HepG2 (cell line): ENCODE data around the gene DTNB. TPM values are rescaled to one million over a fixed set of nuclear protein-coding genes. Genes with fewer than 3 reads are reported as not detected.

Experiments used
- ATAC-seq: fragments of 200-7000 bp; cut with Tn5 transposase; 3 replicates; pipeline ENCODE4 v1.9.1; 2020; ENCODE audit warnings: mild to moderate bottlenecking, moderate library complexity
- BruUV-seq: library from RNA; stranded (reverse); fragments of 400-500 nt; replicated peaks from 2 replicates; lab custom pipeline; 2021; lab: Mats Ljungman, UMichigan
- CTCF ChIA-PET: fragments of 300-600 bp; formaldehyde crosslinking; extraction: SDS; loops from one replicate; lab custom pipeline; 2021; ENCODE audit warnings: low total read pairs, inconsistent platforms, low intra/inter-chr PET ratio; lab: Yijun Ruan, JAX
- POLR2A ChIA-PET: fragments of 350-600 bp; sonication (Branson Sonifier 250); formaldehyde crosslinking; loops from one replicate; lab custom pipeline; 2020; ENCODE audit warnings: antibody characterized with exemption, inconsistent platforms; lab: Yijun Ruan, JAX
- DNase-seq: peaks from one replicate; pipeline ENCODE4 v3.0.0-alpha.2; 2015; ENCODE audit warnings: low spot score
- FAIRE-seq: peaks from 3 replicates; lab custom pipeline; 2011; peaks lifted over from hg19 to GRCh38; lab: Jason Lieb, UNC
- H2AFZ ChIP-seq: one replicate; pipeline ENCODE4 v1.6.1; 2011; ENCODE audit warnings: low read length, inconsistent platforms
- H3K27ac ChIP-seq: fragments of 300-600 bp; 3 replicates; pipeline ENCODE4 v1.8.0; 2011; ENCODE audit warnings: mixed run types, mild to moderate bottlenecking, mixed read lengths, low read length, inconsistent platforms; ENCODE audit not compliant: insufficient read depth; ENCODE audit errors: extremely low read length
- H3K27me3 ChIP-seq, 2 experiments: fragments of 200-600 bp in 1 of 2; 2 replicates in 1 of 2; 3 replicates in 1 of 2; pipeline versions ENCODE4 v1.6.0 to v1.8.0; 2011; ENCODE audit warnings: low read length in 2 of 2, mild to moderate bottlenecking in 2 of 2, moderate library complexity in 2 of 2, inconsistent platforms in 1 of 2; ENCODE audit not compliant: insufficient read depth in 2 of 2, control insufficient read depth in 1 of 2
- H3K36me3 ChIP-seq, 2 experiments: fragments of 200-600 bp in 1 of 2; replicated peaks in 1 of 2; 2 replicates in 1 of 2; 3 replicates in 1 of 2; pipeline versions ENCODE4 v1.5.1 to v1.8.0; 2011; ENCODE audit warnings: low read length in 2 of 2, inconsistent platforms in 1 of 2; ENCODE audit not compliant: insufficient read depth in 2 of 2, control insufficient read depth in 1 of 2
- H3K4me1 ChIP-seq: 2 replicates; pipeline ENCODE4 v1.5.1; 2012; ENCODE audit warnings: low read length, inconsistent platforms; ENCODE audit not compliant: insufficient read depth
- H3K4me2 ChIP-seq: 2 replicates; pipeline ENCODE4 v1.6.0; 2011; ENCODE audit warnings: low read depth, low read length, inconsistent platforms
- H3K4me3 ChIP-seq, 3 experiments: fragments of 200-600 bp in 1 of 3; sonication (generic), shearing (Covaris generic) in 1 of 3; replicated peaks in 1 of 3; 2 replicates each; pipeline ENCODE4 v1.5.1; 2011 to 2016; ENCODE audit warnings: low read length in 3 of 3, inconsistent platforms in 2 of 3, low read depth in 2 of 3, mild to moderate bottlenecking in 2 of 3, control low read depth in 1 of 3, mixed read lengths in 1 of 3; ENCODE audit not compliant: insufficient read depth in 1 of 3
- H3K79me2 ChIP-seq: one replicate; pipeline ENCODE4 v1.6.1; 2011; ENCODE audit warnings: low read length, inconsistent platforms; ENCODE audit not compliant: insufficient read depth
- H3K9ac ChIP-seq: 2 replicates; pipeline ENCODE4 v1.6.0; 2011; ENCODE audit warnings: mild to moderate bottlenecking, low read depth, low read length, inconsistent platforms; ENCODE audit not compliant: insufficient read depth
- H3K9me3 ChIP-seq: 2 replicates; pipeline ENCODE4 v1.5.1; 2012; ENCODE audit warnings: mild to moderate bottlenecking, low read length
- H4K20me1 ChIP-seq: 2 replicates; pipeline ENCODE4 v1.6.0; 2011; ENCODE audit warnings: inconsistent platforms, mild to moderate bottlenecking, low read length, moderate library complexity; ENCODE audit not compliant: insufficient read depth
- ADNP ChIP-seq: sonication (generic); formaldehyde crosslinking; IDR thresholded peaks from 2 replicates; pipeline ENCODE4 v1.4.0; 2020; ENCODE audit warnings: missing genetic modification reagents
- ARHGAP35 ChIP-seq: sonication (generic); formaldehyde crosslinking; IDR thresholded peaks from 2 replicates; pipeline ENCODE4 v1.9.0; 2022; ENCODE audit warnings: mild to moderate bottlenecking, inconsistent platforms, moderate library complexity, missing genetic modification reagents, borderline replicate concordance
- BRF2 ChIP-seq: sonication (generic); formaldehyde crosslinking; IDR thresholded peaks from 2 replicates; pipeline ENCODE4 v1.8.1; 2022; ENCODE audit warnings: mild to moderate bottlenecking, missing genetic modification reagents
- GABPB1 ChIP-seq: IDR thresholded peaks from 2 replicates; pipeline ENCODE4 v1.6.1; 2016; ENCODE audit warnings: mild to moderate bottlenecking, missing genetic modification reagents, moderate library complexity, missing compliant biosample characterization
- HOXD1 ChIP-seq: sonication (generic); formaldehyde crosslinking; IDR thresholded peaks from 2 replicates; pipeline ENCODE4 v1.5.0; 2020; ENCODE audit warnings: missing genetic modification reagents
- MTF1 ChIP-seq: sonication (generic); formaldehyde crosslinking; IDR thresholded peaks from 2 replicates; pipeline ENCODE4 v1.5.0; 2020; ENCODE audit warnings: missing genetic modification reagents
- NFYB ChIP-seq: sonication (generic); formaldehyde crosslinking; IDR thresholded peaks from 2 replicates; pipeline ENCODE4 v1.4.0; 2020; ENCODE audit warnings: missing genetic modification reagents
- SRSF9 ChIP-seq: fragments of 200-400 bp; formaldehyde crosslinking; IDR thresholded peaks from 2 replicates; pipeline ENCODE4 v1.6.1; 2018; ENCODE audit warnings: borderline replicate concordance, mild to moderate bottlenecking, low read depth, low read length; ENCODE audit not compliant: insufficient read depth, poor library complexity, severe bottlenecking
- THAP11 ChIP-seq: IDR thresholded peaks from 2 replicates; pipeline ENCODE4 v1.6.1; 2016; ENCODE audit warnings: missing biosample characterization, missing genetic modification reagents
- ZC3H4 ChIP-seq: sonication (generic); formaldehyde crosslinking; IDR thresholded peaks from 2 replicates; pipeline ENCODE4 v1.4.0; 2020; ENCODE audit warnings: missing genetic modification reagents, borderline replicate concordance
- ZNF24 ChIP-seq: fragments of 450-650 bp; IDR thresholded peaks from 2 replicates; pipeline ENCODE4 v1.6.1; 2017; ENCODE audit warnings: antibody characterized with exemption, mild to moderate bottlenecking
- ZNF646 ChIP-seq: sonication (generic); formaldehyde crosslinking; IDR thresholded peaks from 2 replicates; pipeline ENCODE4 v1.9.0; 2021; ENCODE audit warnings: mild to moderate bottlenecking, missing genetic modification reagents
- ZNF776 ChIP-seq: sonication (generic); formaldehyde crosslinking; IDR thresholded peaks from 2 replicates; pipeline ENCODE4 v1.4.0; 2020; ENCODE audit warnings: mild to moderate bottlenecking, missing genetic modification reagents
- ZNF777 ChIP-seq: sonication (generic); formaldehyde crosslinking; IDR thresholded peaks from 2 replicates; pipeline ENCODE4 v1.4.0; 2020; ENCODE audit warnings: missing genetic modification reagents
- WGBS: methylation state at CpG from one replicate; pipeline ENCODE4 v1.1.6; 2017; ENCODE audit warnings: low lambda C conversion rate; 5-methylcytosine and 5-hydroxymethylcytosine counted together
- in situ Hi-C: cut with HindIII; loops from 2 replicates; pipeline ENCODE4 v1.10.0; 2017; ENCODE audit warnings: low pct_unique_long_range_greater_than_20kb; ENCODE audit not compliant: extremely low pct_ligation_motif_present
- intact Hi-C: fragments of 100-400 bp; cut with micrococcal nuclease; formaldehyde crosslinking; loops from one replicate; pipeline ENCODE4 v1.10.0; 2022; ENCODE audit not compliant: unreplicated experiment
- polyA plus RNA-seq, 8 experiments: library from polyadenylated mRNA; depleted of rRNA in 3 of 8; stranded (reverse) in 7 of 8; unstranded in 1 of 8; fragments of >200 nt; fragmentation: Illumina TruSeq in 4 of 8; extraction: Trizol in 4 of 8; gene quantifications; 2 replicates each; pipeline versions ENCODE4 v1.2.1 to v1.2.3, GENCODE V29; 2011 to 2016; ENCODE audit warnings: low read depth in 4 of 8, missing spikeins in 1 of 8, mixed read lengths in 1 of 8; ENCODE audit not compliant: insufficient read depth in 1 of 8
- total RNA-seq, 5 experiments: library from RNA; depleted of rRNA; stranded (reverse); fragments of >200 nt; fragmentation: Illumina TruSeq; extraction: Trizol; gene quantifications; 2 replicates each; pipeline ENCODE4 v1.2.3, GENCODE V29; 2016; ENCODE audit warnings: low read depth in 1 of 5

Gene DTNB
- total and polyA plus RNA-seq, 2 of the 13 experiments (the other 11 are each of a cell fraction or from before 2014, with no cell fraction given): 14.4 to 23.9 TPM

- WGBS: 92% methylated on average over 4 of the region's 4 CpGs
- H2AFZ ChIP-seq: no peak overlapping the region
- no peaks in the 10 kb centered on the region for H3K4me1 ChIP-seq
- H4K20me1 ChIP-seq: no peaks in the 10 kb centered on the region
- BruUV-seq: no TSS peak
- H3K4me2 ChIP-seq: no peak overlapping the region
- TF ChIP-seq ZNF776 (CRISPR knock-in tag) (no peak), SRSF9 (no peak), BRF2 (no peak), ARHGAP35 (no peak), NFYB (no peak), THAP11 (CRISPR knock-in tag) (no peak)
- ATAC-seq (no peak), DNase-seq (no peak), FAIRE-seq (no peak)
- H3K9me3 ChIP-seq: no peaks in the 10 kb centered on the region
- no peak overlapping the region for H3K4me3 ChIP-seq
- ChIA-PET POLR2A (no interaction called here), CTCF (no interaction called here)
- H3K27me3 ChIP-seq: no peaks in the 10 kb centered on the region
- intact Hi-C loops: no loop called here
- no peak overlapping the region for H3K9ac ChIP-seq
- no peaks in the 10 kb centered on the region for H3K79me2 ChIP-seq
- H3K36me3 ChIP-seq: no peaks in the 10 kb centered on the region
- in situ Hi-C loops: no loop called here
- H3K27ac ChIP-seq: no peak overlapping the region
Measured at GRCh38 chr2:25588576-25588975, 84.8 kb downstream of the DTNB start.

GRCh38 chr2:25587361-25587760 lies 86.0 kb downstream of the DTNB start:
- H2AFZ ChIP-seq: no peak overlapping the region
- in situ Hi-C loops: no loop called here
- no peaks in the 10 kb centered on the region for H3K4me1 ChIP-seq
- WGBS: 77% methylated on average over 4 of the region's 4 CpGs
- no peaks in the 10 kb centered on the region for H3K79me2 ChIP-seq
- no peak overlapping the region for H3K4me3 ChIP-seq
- H3K4me2 ChIP-seq: no peak overlapping the region
- CTCF ChIA-PET: no interaction called here
- TF ChIP-seq MTF1 (CRISPR knock-in tag) (no peak), ZC3H4 (no peak), ZNF646 (CRISPR knock-in tag) (no peak), ZNF777 (CRISPR knock-in tag) (no peak), ZNF24 (no peak), GABPB1 (no peak), HOXD1 (no peak), ADNP (CRISPR knock-in tag) (no peak)
- no peaks in the 10 kb centered on the region for H3K27me3 ChIP-seq
- POLR2A ChIA-PET: no interaction called here
- intact Hi-C loops: no loop called here
- H3K9ac ChIP-seq: no peak overlapping the region
- H3K36me3 ChIP-seq: no peaks in the 10 kb centered on the region
- H3K27ac ChIP-seq: no peak overlapping the region
- no peak for FAIRE-seq
- H3K9me3 ChIP-seq: no peaks in the 10 kb centered on the region
- H4K20me1 ChIP-seq: no peaks in the 10 kb centered on the region
- no TSS peak for BruUV-seq
- DNase-seq: no peak
- ATAC-seq: no peak
